Vagina (tissue), 2 donors: Measurements from ENCODE around the gene RUNX2.

Experiments used
- POLR2AphosphoS5 ChIP-seq, 2 donors: sonication (generic); formaldehyde crosslinking; IDR thresholded peaks; one replicate each; pipeline ENCODE4 v1.9.0; 2017; ENCODE audit warnings: antibody characterized with exemption in 2 of 2, mild to moderate bottlenecking in 2 of 2, low read depth in 1 of 2; ENCODE audit not compliant: insufficient read depth in 1 of 2
- TF ChIP-seq, protein P1 (sequence below), 3 experiments: fragments of 450-650 bp in 2 of 3; fragments of 200-600 bp in 1 of 3; sonication (generic) in 1 of 3; IDR thresholded peaks; one replicate each; pipeline ENCODE4 v1.5.1; 2017 to 2019; ENCODE audit warnings: antibody characterized with exemption in 3 of 3, mild to moderate bottlenecking in 2 of 3, moderate library complexity in 2 of 3

DNA sequence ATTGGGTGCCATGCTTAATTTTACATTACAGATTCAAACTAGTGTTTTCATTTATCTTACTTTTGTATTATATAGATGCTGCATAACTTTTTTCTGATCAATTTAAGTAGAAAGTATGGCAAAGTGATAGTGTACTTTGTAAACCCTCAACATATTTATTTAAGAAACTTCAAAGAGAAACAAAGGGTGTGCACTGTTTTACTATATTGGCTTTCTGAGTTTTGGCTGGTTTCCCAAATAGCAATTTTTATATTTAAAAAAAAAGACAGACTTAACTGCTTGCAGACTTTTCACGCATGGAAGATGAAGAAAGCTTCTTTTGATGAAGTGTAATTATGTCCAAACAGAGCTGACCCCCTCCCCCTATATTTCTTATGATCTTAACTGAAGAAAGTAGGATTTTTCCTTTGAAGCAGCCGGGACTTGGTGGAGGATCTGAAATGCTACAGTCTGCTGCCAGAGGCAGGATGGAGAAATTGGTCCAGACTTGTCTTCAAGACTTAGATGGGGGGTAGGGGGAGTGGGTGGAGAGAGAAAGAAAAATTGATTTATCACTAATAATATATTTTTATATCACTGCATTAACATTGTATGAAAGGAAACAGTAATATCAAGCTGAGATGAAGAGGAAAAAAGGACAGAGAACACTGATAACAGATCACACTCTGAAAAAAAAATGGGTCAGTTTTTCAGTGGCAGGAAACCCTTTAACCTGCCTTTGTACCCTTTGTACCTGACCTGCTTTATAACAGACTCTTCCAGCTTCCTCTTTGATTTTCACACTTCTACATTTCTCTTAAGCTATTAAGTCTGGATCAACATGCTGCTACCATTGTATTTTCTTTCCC, 105.6 kb downstream of the RUNX2 start:
- TF ChIP-seq, protein P1, sequence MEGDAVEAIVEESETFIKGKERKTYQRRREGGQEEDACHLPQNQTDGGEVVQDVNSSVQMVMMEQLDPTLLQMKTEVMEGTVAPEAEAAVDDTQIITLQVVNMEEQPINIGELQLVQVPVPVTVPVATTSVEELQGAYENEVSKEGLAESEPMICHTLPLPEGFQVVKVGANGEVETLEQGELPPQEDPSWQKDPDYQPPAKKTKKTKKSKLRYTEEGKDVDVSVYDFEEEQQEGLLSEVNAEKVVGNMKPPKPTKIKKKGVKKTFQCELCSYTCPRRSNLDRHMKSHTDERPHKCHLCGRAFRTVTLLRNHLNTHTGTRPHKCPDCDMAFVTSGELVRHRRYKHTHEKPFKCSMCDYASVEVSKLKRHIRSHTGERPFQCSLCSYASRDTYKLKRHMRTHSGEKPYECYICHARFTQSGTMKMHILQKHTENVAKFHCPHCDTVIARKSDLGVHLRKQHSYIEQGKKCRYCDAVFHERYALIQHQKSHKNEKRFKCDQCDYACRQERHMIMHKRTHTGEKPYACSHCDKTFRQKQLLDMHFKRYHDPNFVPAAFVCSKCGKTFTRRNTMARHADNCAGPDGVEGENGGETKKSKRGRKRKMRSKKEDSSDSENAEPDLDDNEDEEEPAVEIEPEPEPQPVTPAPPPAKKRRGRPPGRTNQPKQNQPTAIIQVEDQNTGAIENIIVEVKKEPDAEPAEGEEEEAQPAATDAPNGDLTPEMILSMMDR (IDR thresholded peaks at IDR 0.05), result no peak
- no peak for TF ChIP-seq POLR2AphosphoS5 (IDR thresholded peaks at IDR 0.05; ENCODE audit: insufficient read depth in 1 of 2, low read depth in 1 of 2)
